HepG2 (cell line): ENCODE results near the gene KLHL3. TPM values are rescaled to one million over a fixed set of nuclear protein-coding genes. Genes with fewer than 3 reads are reported as not detected.

Experiments used
- ATAC-seq: fragments of 200-7000 bp; cut with Tn5 transposase; 3 replicates; pipeline ENCODE4 v1.9.1; 2020; ENCODE audit warnings: mild to moderate bottlenecking, moderate library complexity
- BruUV-seq: library from RNA; stranded (reverse); fragments of 400-500 nt; replicated peaks from 2 replicates; lab custom pipeline; 2021; lab: Mats Ljungman, UMichigan
- CTCF ChIA-PET: fragments of 300-600 bp; formaldehyde crosslinking; extraction: SDS; loops from one replicate; lab custom pipeline; 2021; ENCODE audit warnings: low total read pairs, inconsistent platforms, low intra/inter-chr PET ratio; lab: Yijun Ruan, JAX
- POLR2A ChIA-PET: fragments of 350-600 bp; sonication (Branson Sonifier 250); formaldehyde crosslinking; loops from one replicate; lab custom pipeline; 2020; ENCODE audit warnings: antibody characterized with exemption, inconsistent platforms; lab: Yijun Ruan, JAX
- DNase-seq: peaks from one replicate; pipeline ENCODE4 v3.0.0-alpha.2; 2015; ENCODE audit warnings: low spot score
- FAIRE-seq: peaks from 3 replicates; lab custom pipeline; 2011; peaks lifted over from hg19 to GRCh38; lab: Jason Lieb, UNC
- H2AFZ ChIP-seq: one replicate; pipeline ENCODE4 v1.6.1; 2011; ENCODE audit warnings: low read length, inconsistent platforms
- H3K27ac ChIP-seq: fragments of 300-600 bp; 3 replicates; pipeline ENCODE4 v1.8.0; 2011; ENCODE audit warnings: mixed run types, mild to moderate bottlenecking, mixed read lengths, low read length, inconsistent platforms; ENCODE audit not compliant: insufficient read depth; ENCODE audit errors: extremely low read length
- H3K27me3 ChIP-seq, 2 experiments: fragments of 200-600 bp in 1 of 2; 2 replicates in 1 of 2; 3 replicates in 1 of 2; pipeline versions ENCODE4 v1.6.0 to v1.8.0; 2011; ENCODE audit warnings: low read length in 2 of 2, mild to moderate bottlenecking in 2 of 2, moderate library complexity in 2 of 2, inconsistent platforms in 1 of 2; ENCODE audit not compliant: insufficient read depth in 2 of 2, control insufficient read depth in 1 of 2
- H3K36me3 ChIP-seq, 2 experiments: fragments of 200-600 bp in 1 of 2; replicated peaks in 1 of 2; 2 replicates in 1 of 2; 3 replicates in 1 of 2; pipeline versions ENCODE4 v1.5.1 to v1.8.0; 2011; ENCODE audit warnings: low read length in 2 of 2, inconsistent platforms in 1 of 2; ENCODE audit not compliant: insufficient read depth in 2 of 2, control insufficient read depth in 1 of 2
- H3K4me1 ChIP-seq: 2 replicates; pipeline ENCODE4 v1.5.1; 2012; ENCODE audit warnings: low read length, inconsistent platforms; ENCODE audit not compliant: insufficient read depth
- H3K4me2 ChIP-seq: 2 replicates; pipeline ENCODE4 v1.6.0; 2011; ENCODE audit warnings: low read depth, low read length, inconsistent platforms
- H3K4me3 ChIP-seq, 3 experiments: fragments of 200-600 bp in 1 of 3; sonication (generic), shearing (Covaris generic) in 1 of 3; replicated peaks in 1 of 3; 2 replicates each; pipeline ENCODE4 v1.5.1; 2011 to 2016; ENCODE audit warnings: low read length in 3 of 3, inconsistent platforms in 2 of 3, low read depth in 2 of 3, mild to moderate bottlenecking in 2 of 3, control low read depth in 1 of 3, mixed read lengths in 1 of 3; ENCODE audit not compliant: insufficient read depth in 1 of 3
- H3K79me2 ChIP-seq: one replicate; pipeline ENCODE4 v1.6.1; 2011; ENCODE audit warnings: low read length, inconsistent platforms; ENCODE audit not compliant: insufficient read depth
- H3K9ac ChIP-seq: 2 replicates; pipeline ENCODE4 v1.6.0; 2011; ENCODE audit warnings: mild to moderate bottlenecking, low read depth, low read length, inconsistent platforms; ENCODE audit not compliant: insufficient read depth
- H3K9me3 ChIP-seq: 2 replicates; pipeline ENCODE4 v1.5.1; 2012; ENCODE audit warnings: mild to moderate bottlenecking, low read length
- H4K20me1 ChIP-seq: 2 replicates; pipeline ENCODE4 v1.6.0; 2011; ENCODE audit warnings: inconsistent platforms, mild to moderate bottlenecking, low read length, moderate library complexity; ENCODE audit not compliant: insufficient read depth
- EEA1 ChIP-seq: sonication (generic); formaldehyde crosslinking; IDR thresholded peaks from 2 replicates; pipeline ENCODE4 v1.5.1; 2020; ENCODE audit warnings: mild to moderate bottlenecking, missing genetic modification reagents, borderline replicate concordance
- GRHL1 ChIP-seq: sonication (generic); formaldehyde crosslinking; conservative IDR thresholded peaks from 2 replicates; pipeline ENCODE4 v1.8.0; 2022; ENCODE audit warnings: missing genetic modification reagents
- TBX3 ChIP-seq: fragments of 450-650 bp; IDR thresholded peaks from 2 replicates; pipeline ENCODE4 v1.6.1; 2017; ENCODE audit warnings: antibody characterized with exemption, mild to moderate bottlenecking, inconsistent platforms, borderline replicate concordance
- ZMYM3 ChIP-seq: sonication (generic); formaldehyde crosslinking; IDR thresholded peaks from 2 replicates; pipeline ENCODE4 v1.5.1; 2020; ENCODE audit warnings: mild to moderate bottlenecking, missing genetic modification reagents
- ZNF292 ChIP-seq: sonication (generic); formaldehyde crosslinking; IDR thresholded peaks from 2 replicates; pipeline ENCODE4 v1.8.1; 2022; ENCODE audit warnings: mild to moderate bottlenecking, low read depth, missing genetic modification reagents, borderline replicate concordance
- ZNF512 ChIP-seq: sonication (generic); formaldehyde crosslinking; IDR thresholded peaks from 2 replicates; pipeline ENCODE4 v1.4.0; 2020; ENCODE audit warnings: mild to moderate bottlenecking, missing genetic modification reagents
- ZNF800 ChIP-seq: sonication (generic); formaldehyde crosslinking; IDR thresholded peaks from 2 replicates; pipeline ENCODE4 v1.4.0; 2020; ENCODE audit warnings: missing genetic modification reagents
- in situ Hi-C: cut with HindIII; loops from 2 replicates; pipeline ENCODE4 v1.10.0; 2017; ENCODE audit warnings: low pct_unique_long_range_greater_than_20kb; ENCODE audit not compliant: extremely low pct_ligation_motif_present
- intact Hi-C: fragments of 100-400 bp; cut with micrococcal nuclease; formaldehyde crosslinking; loops from one replicate; pipeline ENCODE4 v1.10.0; 2022; ENCODE audit not compliant: unreplicated experiment
- polyA plus RNA-seq, 8 experiments: library from polyadenylated mRNA; depleted of rRNA in 3 of 8; stranded (reverse) in 7 of 8; unstranded in 1 of 8; fragments of >200 nt; fragmentation: Illumina TruSeq in 4 of 8; extraction: Trizol in 4 of 8; gene quantifications; 2 replicates each; pipeline versions ENCODE4 v1.2.1 to v1.2.3, GENCODE V29; 2011 to 2016; ENCODE audit warnings: low read depth in 4 of 8, missing spikeins in 1 of 8, mixed read lengths in 1 of 8; ENCODE audit not compliant: insufficient read depth in 1 of 8
- total RNA-seq, 5 experiments: library from RNA; depleted of rRNA; stranded (reverse); fragments of >200 nt; fragmentation: Illumina TruSeq; extraction: Trizol; gene quantifications; 2 replicates each; pipeline ENCODE4 v1.2.3, GENCODE V29; 2016; ENCODE audit warnings: low read depth in 1 of 5

The KLHL3 gene
- total and polyA plus RNA-seq, 2 of the 13 experiments (the other 11 are each of a cell fraction or from before 2014, with no cell fraction given), result 0.02 to 0.08 TPM

GRCh38 chr5:137714946-137715345 is 20.9 kb downstream of the KLHL3 start:
- Histone ChIP-seq H3K27me3 (no peaks in the 10 kb centered on the region), H4K20me1 (no peaks in the 10 kb centered on the region), H3K27ac (no peak overlapping the region), H3K4me2 (no peak overlapping the region), H3K4me1 (no peaks in the 10 kb centered on the region), H3K9me3 (peaks cover 8% of the 10 kb centered on the region), H3K9ac (no peak overlapping the region), H3K79me2 (no peaks in the 10 kb centered on the region), H3K36me3 (no peaks in the 10 kb centered on the region), H3K4me3 (no peak overlapping the region), H2AFZ (no peak overlapping the region)
- intact Hi-C loops (no loop called here), in situ Hi-C loops (no loop called here)
- POLR2A ChIA-PET, result no interaction called here
- ATAC-seq (no peak), DNase-seq (no peak), FAIRE-seq (no peak)
- no TSS peak for BruUV-seq
- no peak for TF ChIP-seq EEA1
- no peak for TF ChIP-seq ZNF292
- no peak for TF ChIP-seq ZNF800
- no peak for TF ChIP-seq GRHL1 (CRISPR knock-in tag)
- no peak for TF ChIP-seq ZMYM3
- TF ChIP-seq ZNF512 (CRISPR knock-in tag), result no peak
- TF ChIP-seq TBX3, result no peak
- CTCF ChIA-PET, result no interaction called here
